IMR-90 (cell line): ENCODE results near the gene PTEN.

Experiments
- BHLHE40 ChIP-seq: fragments of 150-350 bp; IDR thresholded peaks from 2 replicates; pipeline ENCODE4 v1.6.1; 2016; ENCODE audit warnings: mild to moderate bottlenecking, low read depth, low read length
- CEBPB ChIP-seq: IDR thresholded peaks from 2 replicates; pipeline ENCODE4 v1.6.1; 2012; ENCODE audit warnings: low read depth, low read length, improper control_type of control experiment
- CTCF ChIP-seq: conservative IDR thresholded peaks from 2 replicates; pipeline ENCODE4 v1.5.1; 2012; ENCODE audit warnings: mild to moderate bottlenecking, low read depth, low read length, improper control_type of control experiment
- ELK1 ChIP-seq: fragments of 150-350 bp; IDR thresholded peaks from 2 replicates; pipeline ENCODE4 v1.6.1; 2016; ENCODE audit warnings: low read depth, mild to moderate bottlenecking, low read length, moderate library complexity, borderline replicate concordance
- FOS ChIP-seq: fragments of 150-350 bp; IDR thresholded peaks from 2 replicates; pipeline ENCODE4 v1.6.1; 2016; ENCODE audit warnings: low read depth, low read length
- MAFK ChIP-seq: IDR thresholded peaks from 2 replicates; pipeline ENCODE4 v1.6.1; 2012; ENCODE audit warnings: low read depth, low read length, improper control_type of control experiment
- MAZ ChIP-seq: IDR thresholded peaks from 2 replicates; pipeline ENCODE4 v1.6.1; 2012; ENCODE audit warnings: low read depth, mild to moderate bottlenecking, low read length, improper control_type of control experiment, moderate library complexity, borderline replicate concordance
- POLR2A ChIP-seq: IDR thresholded peaks from 2 replicates; pipeline ENCODE4 v1.6.1; 2012; ENCODE audit warnings: mild to moderate bottlenecking, low read depth, low read length
- RAD21 ChIP-seq: IDR thresholded peaks from 2 replicates; pipeline ENCODE4 v1.6.1; 2012; ENCODE audit warnings: low read length, improper control_type of control experiment
- RFX5 ChIP-seq: IDR thresholded peaks from 2 replicates; pipeline ENCODE4 v1.8.0; 2012; ENCODE audit warnings: low read depth, mild to moderate bottlenecking, low read length, moderate library complexity

- TF ChIP-seq POLR2A (no peak), FOS (no peak), CTCF (no peak), ELK1 (no peak), CEBPB (no peak), MAZ (no peak), RFX5 (no peak), RAD21 (no peak), BHLHE40 (no peak), MAFK (no peak)
These were observed 26.0 kb upstream of the PTEN start for GRCh38 chr10:87837445-87837844.
